GM21423 (cell line): ENCODE results near the gene SLC25A34.

Experiments used
- ATAC-seq: cut with Tn5 transposase; IDR thresholded peaks from one replicate; pipeline ENCODE4 v1.9.1; 2021; ENCODE audit warnings: mild to moderate bottlenecking, moderate library complexity; ENCODE audit not compliant: unreplicated experiment

SLC25A34 gene

DNA sequence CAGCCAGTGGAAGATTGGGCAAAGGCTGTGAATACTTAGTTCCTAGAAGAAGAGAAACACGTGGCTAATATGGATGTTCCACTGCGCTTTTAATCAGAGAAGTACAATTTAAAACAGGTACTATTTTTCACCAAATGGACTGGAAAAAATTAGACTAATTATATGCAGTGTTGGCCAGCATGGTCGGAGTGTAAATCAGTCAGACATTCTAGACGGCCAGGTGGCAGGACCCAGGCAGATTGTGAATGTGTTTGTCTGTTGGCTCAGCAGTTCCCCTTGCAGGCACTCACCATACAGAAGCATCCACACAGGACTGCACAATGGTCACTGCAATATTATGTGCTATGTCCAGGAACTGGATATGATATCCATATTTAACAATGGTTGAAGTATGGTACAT, 23.9 kb upstream of the SLC25A34 start:
- ATAC-seq: no peak

DNA sequence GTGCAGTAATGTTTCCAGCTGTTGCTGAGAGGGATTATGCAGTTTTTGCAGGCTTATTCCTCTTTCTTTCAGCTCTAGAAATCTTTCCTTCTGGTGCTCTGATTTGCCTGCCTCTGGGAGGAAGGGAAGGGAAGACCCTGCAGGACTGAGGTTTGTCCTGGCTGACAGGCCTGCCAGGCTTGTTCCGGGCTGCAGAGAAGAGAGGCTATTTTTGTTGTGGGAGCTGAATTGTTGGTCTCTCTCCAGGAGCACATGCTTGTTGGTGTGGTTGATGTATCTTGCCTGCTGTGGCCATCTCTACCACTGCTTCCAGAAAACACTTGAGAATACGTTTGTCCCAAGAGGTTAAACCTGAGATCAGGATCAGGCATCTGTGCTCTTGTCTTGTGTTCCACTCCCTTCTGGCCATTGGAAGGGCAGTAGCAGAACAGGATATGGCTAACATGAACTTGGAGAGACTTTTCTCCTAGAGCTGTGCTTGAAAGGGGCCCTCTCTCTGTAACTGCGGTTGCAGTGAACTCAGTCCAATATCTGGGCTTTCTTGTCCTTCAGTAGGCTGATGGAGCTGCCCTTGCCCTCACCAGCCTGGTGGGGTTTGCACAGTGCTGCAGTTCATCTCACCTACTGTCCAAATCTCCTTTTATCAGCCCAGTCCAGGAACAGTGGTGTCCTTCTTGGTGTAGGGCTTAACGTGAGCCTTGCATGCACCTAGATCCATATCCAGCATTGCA, 21.5 kb upstream of the SLC25A34 start:
- no peak for ATAC-seq

DNA sequence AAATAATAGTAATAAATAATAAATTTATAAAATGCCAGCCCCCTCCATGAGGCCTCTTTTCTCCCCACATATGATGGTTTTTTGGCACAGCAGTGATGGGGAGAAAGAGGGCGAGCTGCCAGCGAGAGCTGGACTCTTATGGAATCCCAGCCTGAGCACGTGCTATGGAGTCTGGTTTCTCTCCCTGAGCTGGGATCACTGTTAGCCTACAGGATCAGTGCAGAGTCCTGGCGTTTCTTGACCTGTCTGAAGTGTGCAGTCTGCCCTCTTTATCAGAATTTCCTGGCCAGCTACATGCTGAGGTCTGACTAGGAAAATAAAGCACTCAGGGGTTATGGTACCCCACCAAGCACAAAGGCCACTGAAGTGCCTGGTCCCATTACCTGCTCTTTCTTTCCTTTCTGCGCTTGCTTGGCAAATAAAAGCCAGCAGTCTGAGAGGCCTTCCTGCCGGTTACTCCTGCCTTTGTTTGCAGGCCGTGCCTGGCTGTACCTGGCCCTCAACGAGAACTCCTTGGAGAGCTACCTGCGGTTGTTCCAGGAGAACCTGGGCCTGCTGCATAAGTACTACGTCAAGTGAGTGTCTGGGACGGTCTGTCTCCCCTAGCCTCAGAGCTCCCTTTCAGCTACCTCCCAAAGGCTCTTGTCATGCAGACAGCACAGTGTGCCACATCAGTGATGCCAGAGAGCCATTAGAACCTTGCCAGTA, 18.5 kb upstream of the SLC25A34 start:
- no peak for ATAC-seq

- ATAC-seq: no peak
Measured at GRCh38 chr1:15718199-15718601, 17.9 kb upstream of the SLC25A34 start.

DNA sequence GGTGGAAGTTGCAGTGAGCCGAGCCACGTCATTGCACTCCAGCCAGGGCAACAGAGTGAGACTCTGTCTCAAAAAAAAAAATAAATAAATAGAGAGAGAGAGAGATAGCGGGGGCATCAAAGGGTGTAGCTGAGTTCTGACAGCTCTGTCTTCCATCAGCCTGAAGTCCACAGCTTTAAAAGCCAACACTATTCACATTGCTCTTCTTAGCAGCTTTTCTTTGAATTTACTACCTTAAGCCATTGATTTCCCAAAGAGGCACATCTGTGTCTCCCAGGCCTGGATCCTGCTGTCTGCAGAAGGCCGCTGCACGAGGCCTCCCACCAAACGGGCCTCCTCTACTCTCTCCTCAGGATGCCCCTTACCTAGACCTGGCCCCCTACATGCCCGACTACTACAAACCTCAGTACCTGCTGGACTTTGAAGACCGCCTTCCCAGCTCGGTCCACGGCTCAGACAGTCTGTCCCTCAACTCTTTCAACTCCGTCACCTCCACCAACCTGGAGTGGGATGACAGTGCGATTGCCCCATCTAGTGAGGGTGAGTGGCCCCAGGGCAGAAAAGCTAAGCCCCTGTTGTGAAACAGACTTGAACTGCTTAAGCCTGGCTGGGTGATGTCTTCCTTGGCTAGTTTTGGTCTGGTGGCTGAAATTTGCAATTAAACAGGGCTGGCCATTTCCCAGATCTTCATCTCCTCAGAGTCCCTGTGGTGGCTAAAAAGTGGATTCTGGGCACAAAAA, 16.5 kb upstream of the SLC25A34 start:
- no peak for ATAC-seq

DNA sequence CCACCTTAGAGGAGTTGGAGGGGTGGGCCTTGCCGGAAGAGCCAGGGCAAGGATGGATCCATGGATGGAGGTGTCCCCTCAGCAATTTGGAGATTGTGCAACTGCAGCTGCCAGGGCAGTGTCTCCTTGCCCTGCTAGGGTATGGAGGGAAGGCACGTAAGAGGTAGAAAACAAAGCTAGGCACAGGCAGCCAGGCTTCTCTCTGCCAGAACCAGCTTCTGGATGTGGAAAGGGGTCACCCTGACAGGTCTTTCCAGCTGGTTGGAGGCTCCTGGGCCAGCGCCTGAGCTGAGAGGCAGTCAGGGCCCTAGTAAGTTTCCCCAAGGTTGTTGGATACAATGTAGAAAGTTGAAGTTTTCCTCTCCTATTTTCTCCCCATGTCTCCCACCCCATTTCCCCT, 15.2 kb upstream of the SLC25A34 start:
- ATAC-seq: no peak

DNA sequence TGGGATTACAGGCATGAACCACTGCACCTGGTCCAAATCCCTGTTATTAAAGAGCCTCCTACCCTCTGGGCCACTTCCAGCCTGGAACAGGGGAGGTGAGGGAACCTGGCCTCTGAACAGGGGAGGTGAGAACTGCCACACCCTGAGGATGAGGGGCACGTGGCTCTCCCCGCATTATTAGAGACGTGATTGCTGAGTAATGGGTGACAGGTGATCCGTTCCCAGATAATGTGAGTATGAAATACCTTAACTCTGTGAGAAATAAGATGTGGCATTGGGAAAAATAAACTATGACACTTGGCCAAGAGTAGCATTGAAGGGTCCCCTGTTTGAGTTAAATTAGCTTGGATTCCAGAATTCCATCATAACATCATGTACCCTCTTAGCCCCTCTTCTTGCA, 13.6 kb upstream of the SLC25A34 start:
- no peak for ATAC-seq

- ATAC-seq: no peak
Measured at GRCh38 chr1:15722836-15723532, 13.1 kb upstream of the SLC25A34 start.

GRCh38 chr1:15723631-15724246, 12.3 kb upstream of the SLC25A34 start:
- no peak for ATAC-seq

DNA sequence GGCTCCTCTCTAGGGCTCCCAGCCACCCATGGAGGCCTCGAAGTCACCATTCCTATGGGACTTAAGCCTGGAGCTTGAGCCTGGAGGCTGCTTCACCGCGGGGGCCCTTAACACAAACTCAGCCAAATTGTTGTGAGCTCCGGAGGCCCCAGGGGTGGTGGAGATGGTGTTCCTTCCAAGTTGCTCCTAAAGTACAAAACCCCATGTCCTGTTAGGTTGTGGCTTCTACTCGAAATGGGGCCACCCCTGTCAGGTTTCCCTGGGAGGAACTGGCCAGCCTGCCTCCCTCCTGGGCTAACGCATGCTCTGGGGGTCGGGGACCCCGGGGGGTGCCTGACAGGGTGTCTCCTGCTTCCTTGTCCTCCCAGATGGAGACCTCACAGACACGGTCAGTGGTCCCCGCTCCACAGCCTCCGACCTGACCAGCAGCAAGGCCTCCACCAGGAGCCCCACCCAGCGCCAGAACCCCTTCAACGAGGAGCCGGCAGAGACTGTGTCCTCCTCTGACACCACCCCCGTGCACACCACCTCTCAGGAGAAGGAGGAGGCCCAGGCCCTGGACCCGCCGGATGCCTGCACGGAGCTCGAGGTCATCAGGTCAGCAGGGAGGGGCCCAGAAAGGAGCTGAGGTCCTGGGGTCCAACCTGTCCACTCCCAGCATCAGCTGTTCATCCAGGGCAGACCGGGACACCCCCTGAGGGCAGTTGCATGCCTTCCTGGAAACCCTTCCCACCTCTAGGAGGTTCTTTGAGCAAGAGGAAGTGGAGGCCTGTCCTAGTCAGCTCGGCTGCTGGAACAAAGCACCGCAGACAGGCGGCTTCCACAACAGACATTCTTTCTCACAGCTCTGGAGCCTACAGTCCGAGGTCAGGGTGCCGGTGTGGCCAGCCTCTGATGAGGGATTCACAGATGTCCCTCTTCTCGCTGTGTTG, 10.8 kb upstream of the SLC25A34 start:
- no peak for ATAC-seq

DNA sequence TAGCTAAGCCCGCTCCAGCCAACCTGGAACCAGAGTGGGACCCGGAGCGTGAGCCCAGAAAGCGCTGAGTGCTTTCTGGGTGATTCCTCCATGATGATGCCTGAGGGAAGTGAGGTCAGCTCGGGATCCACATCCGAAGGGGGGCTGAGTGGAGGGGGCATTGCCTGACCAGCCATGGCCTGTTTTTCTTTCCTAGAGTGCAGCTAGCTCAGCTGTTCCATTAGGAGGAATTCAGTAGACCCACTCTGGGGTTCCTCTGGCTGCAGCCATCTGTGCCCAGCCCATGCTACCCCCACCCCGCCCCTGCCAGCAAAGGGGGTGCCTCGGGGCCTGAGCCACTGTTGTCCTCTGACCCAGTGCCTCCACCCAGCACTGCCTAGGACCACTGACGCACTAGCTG, 9.6 kb upstream of the SLC25A34 start:
- no peak for ATAC-seq

- ATAC-seq: no peak
Measured at GRCh38 chr1:15727021-15727420, 9.0 kb upstream of the SLC25A34 start.

DNA sequence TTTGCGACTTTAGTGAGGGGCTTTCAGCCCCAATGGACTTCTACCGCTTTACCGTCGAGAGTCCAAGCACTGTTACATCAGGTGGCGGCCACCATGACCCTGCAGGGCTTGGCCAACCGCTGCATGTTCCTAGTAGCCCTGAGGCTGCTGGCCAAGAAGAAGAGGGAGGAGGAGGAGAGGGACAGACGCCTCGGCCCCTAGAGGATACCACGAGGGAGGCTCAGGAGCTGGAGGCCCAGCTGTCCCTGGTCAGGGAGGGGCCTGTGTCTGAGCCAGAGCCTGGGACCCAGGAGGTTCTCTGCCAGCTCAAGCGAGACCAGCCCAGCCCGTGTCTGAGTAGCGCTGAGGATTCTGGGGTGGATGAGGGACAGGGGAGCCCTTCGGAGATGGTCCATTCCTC, 8.6 kb upstream of the SLC25A34 start:
- ATAC-seq: no peak

- no peak for ATAC-seq
Measured at GRCh38 chr1:15727866-15728534, 8.1 kb upstream of the SLC25A34 start.

- no peak for ATAC-seq
Measured at GRCh38 chr1:15728937-15729657, 7.0 kb upstream of the SLC25A34 start.

GRCh38 chr1:15730423-15730822, 5.6 kb upstream of the SLC25A34 start:
- no peak for ATAC-seq

DNA sequence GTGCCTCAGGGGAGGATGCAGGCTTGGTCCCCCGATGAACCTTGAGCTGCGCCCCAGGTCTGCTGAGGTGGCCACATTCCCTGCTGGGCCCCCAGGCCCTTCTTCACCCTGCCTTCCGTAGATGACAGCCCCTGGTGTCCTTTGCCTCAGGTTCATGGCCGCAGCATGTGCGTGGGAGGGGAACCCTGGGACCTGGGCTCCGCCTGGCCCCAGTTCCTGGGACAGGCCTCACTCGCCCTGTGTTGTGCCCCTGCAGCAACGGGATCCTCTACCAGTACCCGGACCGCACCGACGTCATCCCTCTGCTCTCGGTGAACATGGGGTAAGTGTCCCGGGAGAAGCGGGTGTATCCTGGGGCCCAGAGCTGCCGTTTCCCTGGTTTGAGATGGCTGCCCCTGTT, 5.1 kb upstream of the SLC25A34 start:
- no peak for ATAC-seq
